ENCODE data around the gene GALNT16. TPM values are rescaled to one million over a fixed set of nuclear protein-coding genes. Genes with fewer than 3 reads are reported as not detected.

Gene GALNT16
- total RNA-seq, 1 donor from 2014 or later, result 94.9 TPM

DNA sequence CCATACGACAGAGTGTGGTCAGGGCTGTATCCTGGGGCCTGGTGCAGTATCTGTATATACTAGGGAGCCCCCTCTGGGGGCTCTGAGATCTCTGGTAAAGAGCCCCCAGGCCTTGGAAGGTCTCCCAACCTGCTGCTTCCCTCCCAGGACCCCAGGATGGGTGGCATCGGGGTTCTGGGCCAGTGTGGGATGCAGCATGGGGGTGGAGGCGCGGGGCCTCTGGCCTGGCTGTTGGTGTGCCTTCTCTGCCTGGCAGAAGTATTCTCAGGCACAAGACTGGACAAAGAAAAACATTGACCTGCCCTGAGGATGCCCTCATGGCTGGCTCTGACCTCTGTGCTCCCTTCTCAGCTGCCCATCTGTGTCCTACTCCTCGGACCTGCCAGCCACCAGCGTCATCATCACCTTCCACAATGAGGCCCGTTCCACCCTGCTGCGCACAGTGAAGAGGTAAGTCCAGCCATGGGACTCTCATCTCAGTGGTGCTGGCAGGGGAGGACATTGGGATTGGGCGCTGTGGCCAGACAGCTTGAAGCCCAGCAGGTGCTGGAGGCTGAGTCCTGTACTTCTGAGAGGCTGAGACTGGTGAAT is 64.5 kb downstream of the GALNT16 start:
- ATAC-seq (no peak), DNase-seq (ENCODE audit: missing footprints) (no peak)
- intact Hi-C loops (cut with DNase I), result no loop called here

DNA sequence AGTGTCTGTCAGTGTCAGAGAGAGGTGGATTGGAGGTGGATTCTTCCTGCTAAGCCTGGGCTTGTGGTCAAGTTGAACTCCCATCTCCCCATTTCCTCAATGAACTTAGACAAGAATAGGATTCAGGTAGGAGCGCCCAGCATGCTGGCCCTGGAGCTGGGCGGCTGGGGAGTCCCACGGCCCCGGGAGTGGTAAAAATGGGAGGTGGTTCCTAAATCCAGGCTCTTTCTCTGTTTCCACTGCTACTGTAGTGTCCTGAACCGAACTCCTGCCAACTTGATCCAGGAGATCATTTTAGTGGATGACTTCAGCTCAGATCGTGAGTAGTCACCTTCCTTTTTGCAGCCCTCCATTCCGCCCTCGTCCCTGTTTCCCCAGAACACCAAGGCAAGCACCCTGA is 65.1 kb downstream of the GALNT16 start:
- intact Hi-C loops (cut with DNase I), result no loop called here
- DNase-seq (ENCODE audit: missing footprints) (no peak), ATAC-seq (no peak)

DNA sequence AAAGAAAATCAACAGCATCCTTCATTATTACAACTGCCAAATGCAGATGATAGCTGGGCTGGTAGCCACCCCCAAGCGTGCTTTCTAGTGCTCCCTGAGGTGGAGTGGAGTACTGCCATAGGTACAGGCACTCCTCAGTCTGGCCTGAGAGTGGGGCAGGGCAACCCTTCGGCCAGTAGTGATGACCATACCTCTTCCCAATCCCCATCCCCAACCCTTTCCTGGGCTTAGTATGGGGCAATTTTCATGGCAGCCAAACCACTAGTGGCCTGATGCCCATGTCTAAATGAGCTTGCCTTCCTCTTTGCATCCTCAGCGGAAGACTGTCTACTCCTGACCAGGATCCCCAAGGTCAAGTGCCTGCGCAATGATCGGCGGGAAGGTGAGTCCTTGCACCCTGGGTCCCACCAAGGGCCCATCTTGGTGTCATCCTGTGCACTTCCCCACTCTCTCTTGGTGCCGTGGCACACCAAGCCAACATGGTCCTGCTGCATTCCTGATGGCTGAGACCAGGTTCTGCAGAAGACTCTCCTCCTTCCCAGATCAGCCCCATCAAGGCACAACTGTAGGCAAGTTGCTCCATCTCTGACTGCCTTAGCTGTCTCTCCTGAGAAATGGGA is 65.8 kb downstream of the GALNT16 start:
- intact Hi-C loops (cut with DNase I), result no loop called here
- ATAC-seq, result no peak
- no peak for DNase-seq (ENCODE audit: missing footprints)

DNA sequence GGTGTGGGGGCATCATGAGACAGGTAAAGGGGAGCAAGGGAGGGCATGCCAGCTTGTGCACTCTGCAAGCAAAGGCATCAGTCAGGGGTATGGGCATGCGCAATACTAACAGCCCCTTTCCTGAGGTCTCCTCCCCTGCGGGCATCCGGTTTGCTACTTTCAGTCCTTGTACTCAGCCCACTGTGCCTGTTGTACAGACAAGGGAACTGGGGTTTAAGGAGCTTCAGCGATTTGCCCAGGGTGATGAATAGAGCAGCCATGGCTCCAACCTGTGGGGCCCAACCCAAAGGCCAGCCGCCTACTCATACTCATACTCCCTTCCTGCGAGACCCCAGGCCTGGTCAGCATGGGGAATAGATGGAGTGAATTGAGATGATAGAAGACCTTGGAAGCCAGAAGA is 66.7 kb downstream of the GALNT16 start:
- no peak for ATAC-seq
- DNase-seq (ENCODE audit: missing footprints), result no peak
- intact Hi-C loops (cut with DNase I), result no loop called here

DNA sequence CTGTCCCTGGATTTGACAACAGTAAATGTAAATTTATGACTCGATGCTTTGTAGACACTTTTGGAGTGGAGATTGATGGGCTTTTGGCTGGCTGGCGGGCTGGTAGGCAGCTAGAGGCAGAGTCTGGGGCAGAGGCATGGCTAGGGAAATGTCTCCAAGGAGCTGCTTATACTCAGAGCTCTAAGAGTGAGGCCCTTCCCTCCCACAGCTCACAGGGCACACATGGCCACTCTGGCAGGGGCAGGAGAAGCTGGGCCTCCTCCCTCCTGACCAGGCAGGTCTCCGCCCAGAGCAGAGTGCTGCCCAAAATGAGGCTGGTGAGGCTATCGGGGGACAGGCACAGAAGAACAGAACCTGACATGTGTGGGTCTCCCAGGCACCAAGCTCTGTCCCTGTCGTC is 67.5 kb downstream of the GALNT16 start:
- ATAC-seq (no peak), DNase-seq (ENCODE audit: missing footprints) (no peak)
- intact Hi-C loops (cut with DNase I), result no loop called here

DNA sequence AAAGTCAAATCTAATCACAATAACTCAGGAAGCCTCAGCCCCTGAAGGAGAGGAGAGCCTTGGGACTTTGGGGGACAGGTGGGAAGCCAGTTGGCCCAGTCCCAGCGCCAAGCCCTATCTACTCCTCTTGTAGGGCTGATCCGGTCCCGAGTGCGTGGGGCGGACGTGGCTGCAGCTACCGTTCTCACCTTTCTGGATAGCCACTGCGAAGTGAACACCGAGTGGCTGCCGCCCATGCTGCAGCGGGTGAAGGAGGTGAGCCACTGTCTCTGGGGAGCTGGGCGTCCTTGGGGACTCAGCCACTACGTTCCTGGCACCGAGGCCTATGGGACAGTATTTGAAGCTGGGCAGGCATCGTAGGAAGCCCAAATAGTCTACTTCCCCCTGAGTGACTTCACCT is 68.4 kb downstream of the GALNT16 start:
- DNase-seq (ENCODE audit: missing footprints) (no peak), ATAC-seq (no peak)
- intact Hi-C loops (cut with DNase I), result no loop called here

DNA sequence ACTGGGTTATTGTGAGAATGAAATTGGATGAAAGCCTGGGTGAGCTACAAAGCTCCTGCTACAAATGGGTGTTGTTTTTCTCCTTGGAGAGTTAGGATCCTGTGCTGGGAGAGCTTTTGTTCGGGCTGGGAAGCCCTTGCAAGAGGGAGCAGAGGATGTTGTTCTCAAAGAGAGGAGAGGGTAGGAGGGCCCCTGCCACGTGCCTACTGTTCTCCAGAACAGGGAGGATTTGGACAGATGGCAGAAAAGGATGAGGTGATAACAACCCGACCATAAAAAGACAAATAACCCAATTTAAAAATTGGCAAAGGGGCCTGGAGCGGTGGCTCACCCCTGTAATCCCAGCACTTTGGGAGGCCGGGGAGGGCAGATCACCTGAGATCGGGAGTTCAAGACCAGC is 68.8 kb downstream of the GALNT16 start:
- intact Hi-C loops (cut with DNase I), result no loop called here
- no peak for DNase-seq (ENCODE audit: missing footprints)

DNA sequence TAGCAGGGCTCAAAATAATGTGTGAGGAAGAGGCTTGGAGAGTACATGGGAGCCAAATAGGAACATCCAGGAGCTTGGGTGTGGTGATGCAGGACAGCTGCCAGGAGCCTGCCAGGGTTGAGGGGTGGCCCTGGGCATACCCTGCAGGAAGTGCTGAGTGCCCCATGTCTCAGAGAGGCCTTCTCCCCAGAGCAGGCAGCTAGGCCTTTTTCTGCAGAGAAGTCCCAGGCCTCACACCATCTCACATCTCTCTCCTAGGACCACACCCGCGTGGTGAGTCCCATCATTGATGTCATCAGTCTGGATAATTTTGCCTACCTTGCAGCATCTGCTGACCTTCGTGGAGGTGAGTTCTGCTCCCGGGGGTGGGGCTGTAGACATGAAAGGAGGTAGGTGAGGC is 71.2 kb downstream of the GALNT16 start:
- no peak for DNase-seq (ENCODE audit: missing footprints)
- intact Hi-C loops (cut with DNase I), result no loop called here
- ATAC-seq, result no peak

More for the DNA sequence above, 68.8 kb downstream of the GALNT16 start:
- ATAC-seq, result no peak

DNA sequence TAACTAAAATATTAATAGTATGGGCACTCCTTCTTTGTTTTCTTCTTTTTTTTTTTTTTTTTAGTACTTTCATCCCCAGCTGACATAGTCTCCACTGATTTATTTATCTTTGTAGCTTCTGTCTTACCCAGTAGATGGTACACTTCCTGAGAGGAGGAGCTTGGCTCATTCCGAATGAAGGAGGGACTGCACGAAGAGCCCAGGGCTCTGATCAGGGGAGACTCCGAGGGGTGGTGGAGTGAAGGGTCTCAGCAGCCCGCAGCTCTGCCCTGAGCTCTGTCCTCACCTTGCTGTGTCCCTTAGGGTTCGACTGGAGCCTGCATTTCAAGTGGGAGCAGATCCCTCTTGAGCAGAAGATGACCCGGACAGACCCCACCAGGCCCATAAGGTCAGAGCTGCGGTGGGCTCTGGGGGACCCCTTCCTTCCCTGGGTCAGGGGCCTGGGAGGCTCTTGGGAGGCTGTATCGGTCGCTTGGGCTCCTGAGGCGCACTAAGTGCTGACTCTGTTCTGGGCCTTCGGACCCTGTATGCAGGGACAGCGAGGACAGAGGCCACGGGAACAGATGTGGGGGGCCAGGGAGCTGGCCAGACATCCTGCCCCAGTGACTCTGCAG is 72.9 kb downstream of the GALNT16 start:
- intact Hi-C loops (cut with DNase I), result no loop called here
- ATAC-seq (no peak), DNase-seq (ENCODE audit: missing footprints) (no peak)

DNA sequence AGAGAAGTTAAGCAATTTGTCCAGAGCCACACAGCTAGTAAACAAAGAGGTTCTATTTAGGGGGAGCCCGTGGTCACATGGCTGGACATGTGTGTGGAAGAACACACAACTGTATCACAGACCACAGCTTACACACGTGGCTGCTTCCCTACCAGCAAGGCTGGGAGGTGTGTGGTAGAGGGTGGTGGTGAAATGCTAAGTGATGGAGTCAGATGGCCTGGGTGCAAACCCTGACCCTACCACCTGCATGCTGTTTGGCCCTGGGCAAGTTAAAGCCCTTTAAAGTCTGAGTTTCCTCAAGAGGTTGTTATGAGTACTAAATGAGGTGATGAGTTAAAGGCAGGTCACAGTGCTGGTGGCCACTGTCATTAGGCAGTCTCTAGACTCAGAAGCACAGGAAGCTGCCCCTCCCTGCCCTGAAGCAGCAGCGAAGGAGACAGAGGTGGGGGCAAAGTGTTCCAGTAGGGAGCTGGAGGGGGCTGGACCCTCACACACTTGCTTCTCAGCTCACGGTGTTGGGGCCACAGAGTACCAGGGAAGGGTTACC is 73.9 kb downstream of the GALNT16 start:
- ATAC-seq (no peak), DNase-seq (ENCODE audit: missing footprints) (no peak)
- intact Hi-C loops (cut with DNase I), result no loop called here

DNA sequence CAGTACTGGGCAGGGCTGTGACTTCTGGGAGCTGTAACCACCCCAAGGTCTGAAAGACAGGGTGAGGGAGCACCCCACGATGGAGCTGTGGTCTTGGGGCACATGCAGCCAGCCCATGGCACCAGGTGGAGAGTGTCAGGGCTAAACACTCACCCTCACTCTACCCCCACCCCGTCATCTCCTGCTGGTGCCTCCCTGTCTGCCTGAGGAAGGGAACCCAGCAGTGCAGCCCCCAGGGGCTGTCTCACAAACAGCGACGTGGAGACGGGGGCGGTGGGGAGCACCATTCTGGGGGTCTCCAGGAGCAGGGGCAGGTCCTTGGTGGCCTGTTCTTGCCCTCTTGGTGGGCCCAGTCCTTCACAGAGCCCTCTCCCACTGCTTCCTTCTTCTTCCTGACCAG is 74.6 kb downstream of the GALNT16 start:
- ATAC-seq, result no peak
- intact Hi-C loops (cut with DNase I), result no loop called here
- no peak for DNase-seq (ENCODE audit: missing footprints)

DNA sequence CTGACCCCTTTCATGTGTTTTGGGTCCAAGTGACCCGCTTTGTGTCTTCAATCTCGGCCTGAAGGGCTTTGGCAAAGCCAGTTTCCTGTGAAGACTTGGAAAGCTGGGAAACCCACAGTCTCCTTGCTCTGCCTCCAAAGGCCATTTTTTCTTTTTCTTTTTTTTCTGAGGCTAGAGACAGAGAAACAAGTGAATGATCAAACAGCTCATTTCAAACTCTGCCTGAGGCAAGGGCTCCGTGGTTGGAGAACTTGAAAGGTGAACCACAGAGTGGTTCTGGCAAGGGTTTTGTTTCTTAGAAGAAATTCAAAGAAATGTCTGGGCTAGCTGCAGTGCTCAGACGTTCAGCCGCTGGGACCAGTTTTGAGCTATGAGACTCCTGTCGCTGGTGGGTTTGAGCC is 75.4 kb downstream of the GALNT16 start:
- DNase-seq (ENCODE audit: missing footprints) (no peak), ATAC-seq (no peak)
- intact Hi-C loops (cut with DNase I), result no loop called here

DNA sequence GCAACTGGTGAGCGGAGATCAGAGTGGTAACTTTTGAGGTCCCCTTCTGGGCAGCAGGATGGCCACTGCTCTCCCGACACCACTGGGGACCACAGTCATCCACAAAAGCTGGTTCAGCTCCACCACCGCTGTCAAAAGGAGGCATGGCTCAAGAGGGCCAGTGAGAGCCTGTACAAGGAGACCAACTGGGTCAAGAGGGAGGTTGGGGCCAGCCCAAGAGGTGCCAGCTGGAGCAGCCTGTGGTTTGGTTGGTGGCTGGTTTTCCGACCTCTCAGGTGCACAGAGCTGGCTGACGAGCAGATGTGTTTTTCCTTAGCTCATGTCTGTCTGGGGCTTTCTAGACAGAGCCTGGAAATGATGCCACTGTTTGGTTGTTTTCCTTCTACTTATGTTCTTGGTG is 78.0 kb downstream of the GALNT16 start:
- no peak for DNase-seq (ENCODE audit: missing footprints)
- no peak for ATAC-seq
- intact Hi-C loops (cut with DNase I), result no loop called here

DNA sequence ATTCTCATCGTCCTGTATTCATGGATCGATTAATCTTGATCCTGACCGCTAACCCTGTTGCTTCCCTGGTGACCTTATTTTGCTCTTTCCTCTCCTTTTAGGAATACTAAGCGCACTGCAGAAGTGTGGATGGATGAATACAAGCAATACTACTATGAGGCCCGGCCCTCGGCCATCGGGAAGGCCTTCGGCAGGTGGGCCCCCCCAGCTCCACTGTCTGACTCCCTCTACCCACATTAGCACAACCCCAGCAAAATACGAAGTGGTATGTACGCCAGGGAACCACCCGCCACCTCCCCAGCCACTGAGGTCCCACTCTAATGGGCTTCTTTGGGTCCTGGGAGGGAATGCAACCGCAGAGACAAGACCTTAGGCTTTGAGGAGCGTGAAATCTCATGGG is 79.5 kb downstream of the GALNT16 start:
- DNase-seq (ENCODE audit: missing footprints) (no peak), ATAC-seq (no peak)
- intact Hi-C loops (cut with DNase I), result no loop called here

DNA sequence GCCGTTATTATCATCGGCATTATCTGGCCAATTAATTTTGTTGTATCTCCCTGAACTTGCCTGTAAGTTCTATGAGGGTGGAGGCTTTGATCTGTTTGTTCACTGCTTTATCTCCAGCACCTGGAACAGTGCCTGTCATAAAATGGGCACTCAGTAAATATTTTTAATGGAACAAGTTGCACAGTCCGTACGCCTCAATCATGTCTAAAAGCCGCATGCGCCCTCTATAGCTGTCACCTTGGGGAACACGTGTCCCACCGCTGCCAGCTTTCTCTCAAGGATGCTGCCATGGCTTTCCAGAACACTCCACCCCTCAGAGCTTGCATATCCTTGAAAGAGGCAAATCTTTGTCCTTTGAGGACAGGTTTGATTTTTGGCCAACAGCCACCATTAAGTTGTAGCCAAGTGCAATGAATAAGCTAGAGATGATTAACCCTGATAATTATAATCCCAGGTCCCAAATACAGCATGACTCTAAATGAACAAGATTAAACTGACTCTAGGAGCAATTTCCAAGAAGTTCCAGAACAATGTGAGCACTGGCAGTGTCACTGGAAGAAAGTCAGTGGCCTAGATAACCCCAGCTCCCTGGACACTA is 83.1 kb downstream of the GALNT16 start:
- DNase-seq (ENCODE audit: missing footprints), result no peak
- intact Hi-C loops (cut with DNase I), result loop anchor here (5.0 kb wide), 1 partner anchor 86 kb away; no protein-coding TSS in a partner anchor
- peak; percentile 74 for ATAC-seq

DNA sequence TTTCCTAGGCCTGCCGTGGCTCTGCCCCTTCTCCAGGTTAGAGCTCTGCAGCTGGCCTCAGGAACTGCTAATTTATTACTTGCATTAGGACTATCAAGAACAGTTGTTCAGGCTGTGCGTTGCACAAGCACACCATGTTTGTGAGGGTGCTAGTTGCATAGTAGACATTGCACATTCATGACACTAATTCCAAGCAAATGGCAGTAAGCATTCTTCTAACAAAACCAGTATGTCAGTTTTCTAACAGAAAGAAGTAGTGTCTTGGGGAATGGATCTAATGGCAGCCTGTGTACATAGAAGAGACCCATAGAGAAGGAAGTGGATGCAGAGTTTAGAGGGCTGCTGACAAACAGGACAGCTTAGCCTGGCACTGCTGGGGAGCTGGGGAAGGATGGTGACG is 84.2 kb downstream of the GALNT16 start:
- intact Hi-C loops (cut with DNase I), result loop anchor here (5.0 kb wide), 1 partner anchor 87 kb away; no protein-coding TSS in a partner anchor

DNA sequence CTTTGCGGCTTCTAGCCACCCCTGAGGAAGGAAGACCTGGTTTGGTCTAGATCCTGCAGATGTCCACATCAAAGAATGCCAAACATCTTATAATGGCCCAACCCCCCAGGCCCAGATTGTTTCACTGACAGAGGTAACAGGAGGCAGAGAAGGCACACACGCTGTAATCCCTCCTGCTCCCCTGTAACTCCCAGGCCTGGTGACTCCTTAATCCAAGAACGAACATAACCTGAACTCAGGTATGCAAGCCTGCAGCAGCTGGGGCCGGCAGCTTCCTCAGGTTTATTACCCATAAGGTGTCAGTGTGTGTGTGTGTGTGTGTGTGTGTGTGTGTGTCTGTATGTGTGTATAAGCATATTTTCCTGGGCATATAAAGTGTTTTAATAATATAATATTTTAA is 85.4 kb downstream of the GALNT16 start:
- DNase-seq (ENCODE audit: missing footprints), result no peak

More for the DNA sequence above, 84.2 kb downstream of the GALNT16 start:
- ATAC-seq (no peak), DNase-seq (ENCODE audit: missing footprints) (no peak)

DNA sequence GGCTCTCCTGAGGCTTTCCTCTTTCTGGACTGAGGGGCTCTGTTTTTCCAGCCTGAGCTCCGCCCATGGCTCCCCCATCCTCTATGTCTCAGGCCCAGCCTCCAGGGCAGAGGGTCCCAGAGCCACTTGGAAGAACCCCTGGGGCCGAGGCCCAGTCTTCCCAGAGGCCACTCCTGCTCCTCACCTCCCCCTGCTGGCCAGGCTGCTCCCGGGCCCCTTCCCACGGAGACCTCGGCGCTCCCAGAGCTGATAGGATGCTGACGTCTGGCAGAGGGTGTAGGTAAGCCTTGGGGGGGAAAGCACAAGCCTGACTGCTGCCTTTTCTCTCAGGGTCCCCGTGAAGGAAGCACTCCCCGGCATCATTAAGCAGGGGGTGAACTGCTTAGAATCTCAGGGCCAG is 86.8 kb downstream of the GALNT16 start:
- DNase-seq (ENCODE audit: missing footprints) (no peak), ATAC-seq (no peak)
- intact Hi-C loops (cut with DNase I), result no loop called here

More for the DNA sequence above, 85.4 kb downstream of the GALNT16 start:
- intact Hi-C loops (cut with DNase I), result no loop called here
- ATAC-seq, result no peak

DNA sequence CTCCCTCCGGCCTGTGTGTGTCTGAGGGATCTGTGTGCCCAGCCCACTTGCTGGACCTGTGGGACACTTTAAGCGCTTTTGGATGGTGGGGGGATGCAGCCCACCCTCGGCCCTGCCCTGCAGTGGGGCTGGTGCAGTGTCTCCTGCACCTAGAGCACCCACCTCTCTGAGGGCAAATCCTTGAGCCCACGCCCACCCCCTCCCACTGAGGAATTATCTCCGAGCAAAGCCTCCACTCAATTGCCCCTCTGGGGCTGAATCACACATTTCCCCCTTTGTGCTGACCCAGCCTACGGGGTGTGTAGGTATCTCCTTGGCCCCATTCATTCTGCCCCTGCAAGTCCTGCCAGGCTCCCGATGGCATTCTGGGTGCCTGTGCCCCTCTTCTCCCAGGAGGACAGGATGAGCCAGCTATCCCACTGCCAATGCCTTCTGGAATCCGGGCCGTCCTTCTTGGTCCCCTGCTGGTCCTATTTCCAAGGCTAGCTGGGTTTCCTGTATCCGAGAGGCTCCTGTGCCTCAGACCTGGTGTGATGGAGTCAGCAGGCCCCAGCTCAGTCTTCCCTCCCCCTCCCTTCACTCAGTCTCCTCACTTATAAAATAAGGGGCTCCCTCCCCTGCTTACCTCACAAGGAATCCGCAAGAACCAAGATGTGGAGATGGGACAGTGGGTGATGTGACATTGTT is 89.3 kb downstream of the GALNT16 start:
- no peak for ATAC-seq
- DNase-seq (ENCODE audit: missing footprints), result no peak
- intact Hi-C loops (cut with DNase I), result no loop called here

All from Right ventricle myocardium inferior (tissue), 1 donor.